Dendritic cell treated with granulocyte-macrophage colony-stimulating factor and Interleukin-4, amounts not matched to agents 40 ng/mL and 50 ng/mL, for 4 days (primary cell): Measurements from ENCODE around the gene GSS.
"Not testable (repeated sequence)": the region's sequence is repeated elsewhere in the genome, so short reads cannot be mapped to it uniquely, and the experiment has no call there.

Experiments used
- H3K27ac Mint-ChIP-seq: one replicate; pipeline ENCODE4 v1.8.0; 2022; ENCODE audit warnings: mild to moderate bottlenecking, mixed read lengths
- H3K27me3 Mint-ChIP-seq: one replicate; pipeline ENCODE4 v1.8.0; 2022; ENCODE audit warnings: mild to moderate bottlenecking, mixed read lengths
- H3K36me3 Mint-ChIP-seq: one replicate; pipeline ENCODE4 v1.8.0; 2022; ENCODE audit warnings: low read depth, mixed read lengths
- H3K4me1 Mint-ChIP-seq: one replicate; pipeline ENCODE4 v1.8.0; 2022; ENCODE audit warnings: low read depth, mixed read lengths
- H3K4me3 Mint-ChIP-seq: one replicate; pipeline ENCODE4 v1.8.0; 2022; ENCODE audit warnings: mild to moderate bottlenecking, moderate library complexity, mixed read lengths
- H3K9me3 Mint-ChIP-seq: one replicate; pipeline ENCODE4 v1.8.0; 2022; ENCODE audit warnings: mixed read lengths
- intact Hi-C: fragments of 100-400 bp; cut with micrococcal nuclease; formaldehyde crosslinking; loops from one replicate; pipeline ENCODE4 v1.15.0; 2022

Gene GSS

GRCh38 chr20:34883087-34883688 is 72.4 kb downstream of the GSS start:
- no peak overlapping the region for H3K4me3 Mint-ChIP-seq
- no peak overlapping the region for H3K27ac Mint-ChIP-seq

GRCh38 chr20:34881689-34882088 is 73.9 kb downstream of the GSS start:
- H3K9me3 Mint-ChIP-seq = no peaks in the 10 kb centered on the region
- peaks cover 63% of the 10 kb centered on the region for H3K36me3 Mint-ChIP-seq
- H3K4me1 Mint-ChIP-seq = peaks cover 33% of the 10 kb centered on the region
- no peak overlapping the region for H3K4me3 Mint-ChIP-seq
- H3K27ac Mint-ChIP-seq = no peak overlapping the region
- no peaks in the 10 kb centered on the region for H3K27me3 Mint-ChIP-seq
- intact Hi-C loops = no loop called here

More at GRCh38 chr20:34883087-34883688, 72.4 kb downstream of the GSS start:
- intact Hi-C loops = no loop called here
- Mint-ChIP-seq H3K36me3 (peaks cover 70% of the 10 kb centered on the region), H3K9me3 (no peaks in the 10 kb centered on the region), H3K27me3 (no peaks in the 10 kb centered on the region), H3K4me1 (peaks cover 21% of the 10 kb centered on the region)

GRCh38 chr20:34880971-34881370 is 74.6 kb downstream of the GSS start:
- H3K27me3 Mint-ChIP-seq, intact Hi-C loops, H3K27ac Mint-ChIP-seq, H3K9me3 Mint-ChIP-seq, H3K4me3 Mint-ChIP-seq: not testable (repeated sequence)
- peaks cover 34% of the 10 kb centered on the region for H3K4me1 Mint-ChIP-seq
- peaks cover 61% of the 10 kb centered on the region for H3K36me3 Mint-ChIP-seq

GRCh38 chr20:34880215-34880850 is 75.3 kb downstream of the GSS start:
- H3K4me3 Mint-ChIP-seq = no peak overlapping the region
- H3K4me1 Mint-ChIP-seq = peaks cover 34% of the 10 kb centered on the region
- intact Hi-C loops = no loop called here
- no peak overlapping the region for H3K27ac Mint-ChIP-seq
- H3K36me3 Mint-ChIP-seq = peaks cover 56% of the 10 kb centered on the region
- no peaks in the 10 kb centered on the region for H3K9me3 Mint-ChIP-seq
- no peaks in the 10 kb centered on the region for H3K27me3 Mint-ChIP-seq
